ENCODE results near the gene JAK3. TPM values are rescaled to one million over a fixed set of nuclear protein-coding genes. Genes with fewer than 3 reads are reported as not detected.

The JAK3 gene
- total and polyA plus RNA-seq, 2 of the 8 experiments (the other 6 are each of a cell fraction or from before 2014, with no cell fraction given), result 4.0 to 4.7 TPM

DNA sequence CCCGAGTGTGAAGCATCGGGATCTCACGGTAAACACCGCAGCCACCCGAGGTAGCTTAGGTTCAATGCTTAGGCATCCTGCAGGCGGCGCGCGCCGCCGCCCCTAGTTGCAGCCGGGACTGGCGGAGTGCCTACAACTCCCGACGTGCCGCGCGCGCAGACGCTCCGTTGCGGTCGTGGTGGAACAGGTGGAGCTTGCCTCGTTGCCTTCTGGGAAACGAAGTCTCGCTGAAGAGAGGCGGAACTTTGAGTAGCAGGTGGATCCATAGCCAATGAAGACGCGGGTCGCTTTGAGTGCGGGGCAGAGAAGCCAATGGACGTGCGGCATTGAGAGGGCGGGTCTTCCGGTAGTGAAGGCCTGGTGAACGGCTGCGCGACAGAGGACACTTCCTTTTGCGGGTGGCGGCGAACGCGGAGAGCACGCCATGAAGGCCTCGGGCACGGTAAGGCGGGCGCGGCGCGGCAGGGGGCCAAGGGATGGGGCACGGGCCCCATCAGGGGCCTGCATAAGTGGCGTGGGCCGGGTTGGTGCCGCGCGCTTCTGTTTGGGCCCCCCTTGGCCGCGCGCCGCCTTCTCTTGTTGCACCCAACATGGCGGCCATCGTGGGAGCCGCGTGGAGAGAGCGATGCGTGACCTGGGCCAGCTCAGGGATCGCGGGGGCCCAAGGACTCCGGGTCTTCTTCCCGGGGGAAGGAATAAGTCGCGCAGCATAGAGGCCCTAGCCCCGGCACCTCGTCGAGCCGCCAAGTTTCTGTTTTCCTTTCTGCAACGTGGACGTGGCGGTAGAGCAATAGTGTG is 11.9 kb upstream of the JAK3 start, which contains the start of gene RPL18A (continued):
- TF ChIP-seq ZNF274 (IDR thresholded peaks at IDR 0.05; ENCODE audit: borderline replicate concordance, extremely low read depth, low read length), result no peak
- no peak for TF ChIP-seq RXRA (IDR thresholded peaks at IDR 0.05; ENCODE audit: insufficient read depth, low read depth, low read length)
- TF ChIP-seq BRCA1 (IDR thresholded peaks at IDR 0.05; ENCODE audit: low read depth, low read length), result no peak
- 0 out of 2 replicates have a peak, but pooled peaks have one; percentile 15 for TF ChIP-seq FOSL1 (IDR thresholded peaks at IDR 0.05; ENCODE audit: insufficient read depth, low read depth, low read length)
- peak; percentile 35; the same call in 1 of the 2 replicates for TF ChIP-seq ATF3 (IDR thresholded peaks at IDR 0.05; ENCODE audit: insufficient read depth, low read depth, low read length)
- peak; percentile 100 for TF ChIP-seq TAF1 (IDR thresholded peaks at IDR 0.05; ENCODE audit: low read depth, low read length)
- TF ChIP-seq YY1 (IDR thresholded peaks at IDR 0.05; ENCODE audit: low read depth, low read length), result peak; percentile 86
- no peak for TF ChIP-seq SIRT6 (IDR thresholded peaks at IDR 0.05; ENCODE audit: low read length)
- no peak for TF ChIP-seq KDM1A (IDR thresholded peaks at IDR 0.05; ENCODE audit: borderline replicate concordance, low read length)
- TF ChIP-seq, protein P1, sequence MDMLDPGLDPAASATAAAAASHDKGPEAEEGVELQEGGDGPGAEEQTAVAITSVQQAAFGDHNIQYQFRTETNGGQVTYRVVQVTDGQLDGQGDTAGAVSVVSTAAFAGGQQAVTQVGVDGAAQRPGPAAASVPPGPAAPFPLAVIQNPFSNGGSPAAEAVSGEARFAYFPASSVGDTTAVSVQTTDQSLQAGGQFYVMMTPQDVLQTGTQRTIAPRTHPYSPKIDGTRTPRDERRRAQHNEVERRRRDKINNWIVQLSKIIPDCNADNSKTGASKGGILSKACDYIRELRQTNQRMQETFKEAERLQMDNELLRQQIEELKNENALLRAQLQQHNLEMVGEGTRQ (IDR thresholded peaks at IDR 0.05; ENCODE audit: low read length), result no peak; the same call in 1 of the 2 replicates

Measured in H1 (cell line).